NCI-H1694 (cell line): Measurements from ENCODE around the gene AVPR2.

ENCODE experiments used
- DNase-seq: peaks from one replicate; lab custom pipeline; 2025; lab: John Stamatoyannopoulos, UW

The AVPR2 gene

GRCh38 chrX:153903991-153904957 lies at the start of gene AVPR2:
Gene AVPR2, plus strand, starts transcription at chrX:153904673. Its CDS starts 473 bp downstream, at chrX:153905146.
- DNase-seq = no peak

- DNase-seq = no peak
These were observed 49.8 kb upstream of the AVPR2 start for GRCh38 chrX:153854702-153855101.

GRCh38 chrX:153857348-153857903 lies 47.0 kb upstream of the AVPR2 start:
- no peak for DNase-seq

GRCh38 chrX:153861151-153861550 lies 43.3 kb upstream of the AVPR2 start:
- DNase-seq = no peak

- DNase-seq = peak; percentile 59
These were observed 42.7 kb upstream of the AVPR2 start for GRCh38 chrX:153861733-153862310.

GRCh38 chrX:153862369-153863250 lies 41.9 kb upstream of the AVPR2 start:
- no peak for DNase-seq

GRCh38 chrX:153863251-153863991 lies 41.1 kb upstream of the AVPR2 start:
- DNase-seq = no peak

GRCh38 chrX:153864101-153864500 lies 40.4 kb upstream of the AVPR2 start:
- DNase-seq = no peak

- no peak for DNase-seq
These were observed 39.7 kb upstream of the AVPR2 start for GRCh38 chrX:153864561-153865320.

- DNase-seq = no peak
These were observed 39.2 kb upstream of the AVPR2 start for GRCh38 chrX:153865321-153865580.

- DNase-seq = no peak
These were observed 38.8 kb upstream of the AVPR2 start for GRCh38 chrX:153865685-153866084.

- DNase-seq = no peak
These were observed 38.0 kb upstream of the AVPR2 start for GRCh38 chrX:153866302-153867019.

- DNase-seq = no peak
These were observed 37.3 kb upstream of the AVPR2 start for GRCh38 chrX:153867139-153867538.

GRCh38 chrX:153867671-153868070 lies 36.8 kb upstream of the AVPR2 start:
- DNase-seq = no peak

GRCh38 chrX:153868576-153869472 lies 35.6 kb upstream of the AVPR2 start:
- DNase-seq = no peak

- no peak for DNase-seq
These were observed 34.8 kb upstream of the AVPR2 start for GRCh38 chrX:153869473-153870287.

GRCh38 chrX:153870288-153870690 lies 34.2 kb upstream of the AVPR2 start:
- no peak for DNase-seq

GRCh38 chrX:153870791-153871360 lies 33.6 kb upstream of the AVPR2 start:
- no peak for DNase-seq
